ENCODE measurements around the gene CDC14A.
"Not testable (repeated sequence)": the region's sequence is repeated elsewhere in the genome, so short reads cannot be mapped to it uniquely, and the experiment has no call there.

The CDC14A gene

DNA sequence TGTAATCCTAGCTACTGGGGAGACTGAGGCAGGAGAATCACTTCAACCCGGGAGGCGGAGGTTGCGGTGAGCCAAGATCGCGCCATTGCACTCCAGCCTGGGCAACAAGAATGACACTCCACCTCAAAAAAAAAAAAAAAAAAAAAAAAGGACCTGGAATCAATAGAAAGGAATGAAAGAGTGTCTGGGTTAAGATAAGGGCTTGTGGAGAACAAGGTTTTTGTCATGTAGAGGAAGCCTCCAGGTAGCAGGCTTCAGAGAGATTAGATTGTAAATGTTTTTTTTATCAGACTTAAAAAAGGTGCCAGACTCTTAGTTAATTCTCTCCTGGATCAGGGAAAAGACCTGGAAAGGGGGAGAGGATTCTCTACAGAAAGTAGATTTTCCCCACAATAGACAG lies 14.4 kb upstream of the CDC14A start:
- DNase-seq: not testable (repeated sequence)

DNA sequence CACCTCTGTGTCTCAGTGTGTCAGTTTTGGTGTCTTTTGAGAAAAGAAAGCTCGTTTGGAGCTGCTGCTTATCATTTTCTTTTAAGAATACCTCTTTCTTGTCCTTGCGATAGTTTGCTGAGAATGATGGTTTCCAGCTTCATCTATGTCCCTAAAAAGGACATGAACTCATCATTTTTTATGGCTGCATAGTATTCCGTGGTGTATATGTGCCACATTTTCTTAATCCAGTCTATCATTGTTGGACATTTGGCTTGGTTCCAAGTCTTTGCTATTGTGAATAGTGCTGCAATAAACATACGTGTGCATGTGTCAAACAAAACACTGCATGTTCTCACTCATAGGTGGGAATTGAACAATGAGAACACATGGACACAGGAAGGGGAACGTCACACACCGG lies 12.6 kb upstream of the CDC14A start:
- DNase-seq: not testable (repeated sequence)

- no peak for DNase-seq
Measured at GRCh38 chr1:100340494-100340893, 11.8 kb upstream of the CDC14A start.

- no peak for DNase-seq
Measured at GRCh38 chr1:100342348-100342747, 10.0 kb upstream of the CDC14A start.

GRCh38 chr1:100343897-100344296 lies 8.4 kb upstream of the CDC14A start:
- no peak for DNase-seq

GRCh38 chr1:100344774-100345173 lies 7.5 kb upstream of the CDC14A start:
- no peak for DNase-seq

DNA sequence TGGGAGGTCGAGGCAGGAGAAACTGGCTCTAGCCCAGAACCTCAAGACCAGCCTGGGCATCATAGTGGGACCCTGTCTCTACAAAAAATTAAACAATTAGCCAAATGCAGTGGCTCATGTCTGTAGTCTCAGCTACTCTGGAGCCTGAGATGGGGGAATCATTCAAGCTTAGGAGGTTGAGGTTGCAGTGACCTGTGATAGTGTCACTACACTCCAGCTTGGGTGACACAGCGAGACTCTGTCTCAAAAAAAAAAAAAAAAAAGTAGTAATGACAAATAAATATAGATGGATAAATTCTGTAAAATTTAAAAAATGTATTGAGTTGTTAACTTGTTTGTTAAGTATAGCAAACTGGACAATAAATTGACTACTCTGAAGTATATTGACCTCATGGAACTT lies 5.9 kb upstream of the CDC14A start:
- DNase-seq: no peak

DNA sequence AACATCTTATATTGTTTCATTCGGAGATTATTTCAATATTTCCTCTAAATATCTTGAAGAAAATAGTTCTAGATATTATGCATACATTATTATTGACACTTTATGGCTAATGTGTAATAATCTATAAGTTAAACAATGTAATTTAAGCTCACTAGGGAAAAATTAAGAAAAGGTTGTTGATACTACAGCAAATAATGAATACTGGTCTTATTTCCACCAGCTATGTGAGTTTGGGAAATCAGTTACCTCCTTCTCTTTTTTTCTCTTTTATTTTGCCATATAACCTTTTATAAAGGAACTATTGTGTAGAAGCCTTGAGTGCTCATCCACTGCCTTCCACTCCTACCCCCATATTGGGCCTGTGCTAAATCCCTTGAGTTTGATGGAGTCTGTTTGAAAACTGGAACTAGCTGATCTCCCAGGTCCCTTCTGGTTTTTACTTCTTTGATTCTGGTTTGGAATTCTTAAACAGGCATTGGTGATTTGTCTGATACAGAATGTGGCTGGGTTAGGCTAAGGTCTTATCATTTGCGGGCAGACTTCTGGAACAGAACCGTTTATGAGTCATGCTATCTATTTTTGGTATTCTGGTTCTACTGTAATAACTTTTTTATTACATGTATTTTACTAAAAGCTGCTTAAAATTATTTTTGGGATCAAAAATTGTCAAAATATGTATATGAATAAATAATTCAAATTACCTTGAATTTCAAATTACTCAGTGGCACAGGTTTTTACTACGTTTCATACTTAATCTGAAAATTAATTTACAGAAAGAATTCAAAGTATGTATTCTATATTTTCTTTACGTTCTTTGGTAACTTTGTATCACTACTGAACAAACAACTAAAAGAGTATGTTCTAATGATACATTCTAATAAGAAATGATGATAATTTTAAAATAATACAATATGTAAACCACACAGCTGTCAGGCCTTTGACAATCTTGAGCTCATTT lies 5.0 kb upstream of the CDC14A start:
- no peak for DNase-seq

- no peak for DNase-seq
Measured at GRCh38 chr1:100348549-100349144, 3.7 kb upstream of the CDC14A start.

DNA sequence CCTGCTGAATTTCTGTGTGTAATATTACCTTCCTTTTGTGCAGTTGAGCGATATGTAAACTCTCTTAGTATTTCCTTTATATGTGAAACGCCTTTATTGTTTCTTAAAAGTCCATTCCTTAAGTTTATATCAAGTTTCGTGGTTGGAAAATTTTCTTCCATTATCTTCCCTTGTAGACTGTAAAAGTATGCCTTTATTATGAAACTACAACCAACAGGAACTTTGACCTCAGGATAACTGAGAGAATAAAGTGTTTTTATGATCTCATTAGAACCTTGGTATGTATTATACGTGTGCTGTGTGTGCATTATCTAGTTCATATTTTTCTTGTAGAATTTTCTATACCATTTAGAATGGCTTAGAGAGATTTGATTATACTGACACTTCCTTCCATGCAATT lies 3.1 kb upstream of the CDC14A start:
- DNase-seq: no peak

- no peak for DNase-seq
Measured at GRCh38 chr1:100350787-100351094, 1.6 kb upstream of the CDC14A start.

DNA sequence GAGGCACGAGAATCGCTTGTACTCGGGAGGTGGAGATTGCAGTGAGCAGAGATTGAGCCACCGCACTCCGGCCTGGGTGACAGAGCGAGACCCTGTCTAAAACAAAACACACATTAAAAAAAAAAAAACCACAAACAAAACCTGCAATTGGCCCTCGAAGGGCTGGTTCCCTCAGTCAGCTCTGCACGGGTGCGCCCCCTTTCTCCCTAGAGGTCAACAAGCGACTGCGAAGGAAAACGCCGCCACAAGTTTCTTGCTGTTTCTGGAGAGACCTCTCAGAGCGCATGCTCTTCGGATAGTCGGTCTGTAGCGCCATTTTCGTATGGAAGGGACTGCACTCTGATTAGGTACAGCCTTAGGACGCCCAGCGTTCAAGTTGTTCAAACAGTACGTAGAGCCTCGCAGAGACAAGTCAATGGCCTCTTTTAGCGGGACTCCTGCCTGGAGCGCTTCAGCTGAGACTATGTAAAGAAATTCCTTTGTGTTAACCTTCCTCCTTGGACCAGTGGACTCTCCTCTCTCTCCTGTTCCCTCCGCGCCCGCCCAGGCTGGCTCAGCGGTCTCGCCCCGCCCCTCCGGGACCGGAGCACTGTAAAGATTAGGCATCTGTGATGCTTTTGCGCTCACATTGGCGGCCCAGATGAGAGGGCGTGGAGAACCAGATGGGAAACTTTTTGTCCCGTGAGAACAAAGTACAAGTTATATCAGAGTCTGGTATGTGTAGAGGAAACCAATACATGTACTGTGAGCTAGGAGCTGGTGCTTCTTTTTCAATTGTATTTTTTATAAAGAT lies 1.0 kb upstream of the CDC14A start:
- DNase-seq: peak; percentile 87

DNA sequence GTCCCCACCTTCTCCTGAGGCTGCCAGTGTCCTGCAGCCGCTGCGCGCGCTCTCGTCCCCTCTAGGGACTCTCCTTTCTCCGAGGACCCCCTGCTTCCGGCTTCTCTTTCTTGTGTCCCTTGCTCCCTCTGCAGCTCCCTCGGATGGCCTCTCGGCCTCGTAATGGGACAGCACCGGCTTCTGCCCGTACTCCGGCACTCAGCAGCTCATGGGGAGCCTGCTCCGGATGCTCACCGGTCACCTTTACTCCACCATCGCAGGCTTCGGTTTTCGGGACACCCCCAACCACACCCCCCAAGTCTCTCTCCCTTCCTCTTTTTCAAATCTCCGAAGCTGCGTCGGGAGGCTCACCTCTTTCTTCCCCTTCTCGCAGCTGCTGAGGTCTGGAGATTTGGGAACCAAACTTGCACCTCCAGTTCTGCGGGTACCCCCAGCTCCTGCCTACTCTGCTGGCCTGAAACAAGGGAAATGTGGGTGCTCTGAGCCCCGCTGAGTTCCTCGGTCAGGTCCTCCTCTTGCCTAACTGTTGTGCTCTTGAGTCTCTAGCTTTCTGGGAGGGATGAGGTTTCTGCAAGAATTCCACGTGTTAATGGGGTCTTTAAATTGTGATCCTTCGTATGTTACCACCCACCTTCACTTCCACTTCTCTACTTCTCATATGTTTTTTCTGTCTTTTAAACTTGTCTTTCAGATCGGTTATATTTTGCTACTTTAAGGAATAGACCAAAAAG lies 930 bp downstream of the CDC14A start:
- peak; percentile 21 for DNase-seq

DNA sequence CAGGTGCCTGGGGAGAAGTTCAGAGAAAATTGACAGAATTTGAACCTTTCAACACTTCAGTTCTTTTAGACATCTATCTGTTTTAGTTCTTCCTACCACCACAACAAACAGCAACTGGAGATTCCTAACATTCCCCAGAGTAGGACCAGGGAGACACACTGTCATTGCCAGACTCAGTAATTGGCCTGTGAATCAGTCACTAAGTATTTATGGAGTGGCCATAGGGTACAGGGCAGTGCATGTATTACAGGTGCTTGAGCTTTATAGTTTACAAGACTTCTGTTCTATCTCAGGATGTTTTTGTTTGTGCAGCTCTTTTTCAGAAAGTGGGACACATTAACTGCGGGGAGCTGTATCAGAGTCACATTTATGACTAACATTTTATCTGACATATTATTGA lies 1.7 kb downstream of the CDC14A start:
- DNase-seq: no peak

DNA sequence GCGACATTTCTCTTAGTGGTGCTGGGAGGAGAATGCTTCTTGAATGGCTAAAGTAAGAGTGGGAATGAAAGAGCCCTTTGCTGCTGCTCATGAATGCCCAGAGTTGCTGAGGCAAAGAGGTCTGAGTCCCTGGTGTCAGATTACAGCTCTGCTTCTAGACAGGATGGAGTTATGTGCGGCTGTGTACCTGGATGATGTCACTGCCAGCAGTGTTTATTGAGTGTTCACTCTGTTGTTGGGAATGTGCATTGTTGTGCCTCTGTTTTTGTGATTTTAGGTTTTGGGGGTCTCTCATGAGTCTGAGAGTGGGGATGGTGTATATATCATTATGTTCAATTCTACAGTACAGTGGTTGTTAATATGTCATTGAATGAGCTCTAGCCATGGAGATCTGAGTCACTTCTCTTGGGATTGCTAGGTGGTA lies 2.7 kb downstream of the CDC14A start:
- no peak for DNase-seq

- no peak for DNase-seq
Measured at GRCh38 chr1:100358210-100358609, 5.9 kb downstream of the CDC14A start.

DNA sequence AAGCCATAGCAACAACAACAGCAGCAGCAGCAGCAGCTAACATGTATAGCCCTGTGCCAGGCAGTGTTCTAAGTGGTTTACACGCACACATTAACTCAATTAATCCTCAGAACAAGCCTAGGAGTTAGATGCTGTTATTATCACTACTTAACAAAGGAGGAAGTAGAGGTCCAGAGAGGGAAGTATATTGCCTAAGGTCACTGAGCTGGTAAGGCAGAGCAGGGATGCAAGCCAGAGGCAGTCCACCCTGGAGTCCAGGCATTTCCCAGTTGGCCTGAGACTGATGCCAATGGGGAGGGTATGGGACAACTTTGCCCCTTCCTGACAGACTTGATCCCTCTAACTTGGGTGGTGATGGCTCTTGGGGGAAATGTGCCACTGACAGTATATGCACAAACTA lies 6.8 kb downstream of the CDC14A start:
- DNase-seq: no peak

GRCh38 chr1:100360790-100361510 lies 8.6 kb downstream of the CDC14A start:
- no peak for DNase-seq

- no peak for DNase-seq
Measured at GRCh38 chr1:100361511-100362089, 9.3 kb downstream of the CDC14A start.

- no peak for DNase-seq
Measured at GRCh38 chr1:100362821-100363466, 10.6 kb downstream of the CDC14A start.

DNA sequence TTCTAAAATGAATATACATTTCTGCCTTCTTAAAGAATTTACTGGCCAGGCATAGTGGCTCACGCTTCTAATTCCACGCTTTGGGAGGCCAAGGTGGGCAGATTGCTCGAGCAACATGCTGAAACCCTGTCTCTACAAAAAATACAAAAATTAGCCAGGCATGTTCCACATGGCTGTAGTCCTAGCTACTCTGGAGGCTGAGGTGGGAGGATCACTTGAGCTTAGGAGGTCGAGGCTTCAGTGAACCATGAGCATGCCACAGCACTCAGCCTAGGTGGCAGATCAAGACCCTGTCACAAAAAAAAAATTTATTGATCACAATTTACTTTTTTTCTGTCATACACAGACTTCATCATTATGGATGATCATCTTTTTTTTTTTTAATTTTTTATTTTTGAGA lies 11.5 kb downstream of the CDC14A start:
- no peak for DNase-seq

All from effector CD4-positive, alpha-beta T cell (primary cell).